HG02588 (cell line): ENCODE data around the gene ZCCHC17.
"Not testable (repeated sequence)": the region's sequence is repeated elsewhere in the genome, so short reads cannot be mapped to it uniquely, and the experiment has no call there.

ENCODE experiments used
- ATAC-seq: cut with Tn5 transposase; IDR thresholded peaks from one replicate; pipeline ENCODE4 v1.9.1; 2021; ENCODE audit warnings: mild to moderate bottlenecking, moderate library complexity; ENCODE audit not compliant: unreplicated experiment

Gene ZCCHC17

DNA sequence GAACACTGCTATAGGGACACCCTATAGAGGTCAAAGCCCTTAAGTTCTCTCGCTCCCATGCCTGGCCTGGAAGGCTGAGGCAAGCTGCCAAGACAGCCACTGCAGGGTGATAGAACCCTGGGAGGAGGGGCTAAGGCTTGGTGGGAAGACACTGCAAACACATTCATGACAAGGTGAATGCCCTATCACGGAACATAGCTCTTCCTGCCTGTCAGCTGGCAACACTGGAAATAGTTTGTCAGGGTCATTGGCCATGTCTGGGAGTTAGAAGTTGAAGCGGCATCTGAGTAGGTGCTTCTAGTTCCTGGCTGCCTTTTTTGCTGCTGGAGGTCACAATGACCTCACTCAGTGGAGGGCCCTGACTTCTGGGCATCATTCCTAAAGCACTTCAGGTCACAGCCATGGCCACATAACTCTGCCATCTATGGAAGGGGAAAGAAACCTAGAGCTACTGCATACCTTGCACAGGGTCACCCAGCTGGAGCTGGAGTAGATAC lies 71.8 kb downstream of the ZCCHC17 start:
- ATAC-seq: no peak

DNA sequence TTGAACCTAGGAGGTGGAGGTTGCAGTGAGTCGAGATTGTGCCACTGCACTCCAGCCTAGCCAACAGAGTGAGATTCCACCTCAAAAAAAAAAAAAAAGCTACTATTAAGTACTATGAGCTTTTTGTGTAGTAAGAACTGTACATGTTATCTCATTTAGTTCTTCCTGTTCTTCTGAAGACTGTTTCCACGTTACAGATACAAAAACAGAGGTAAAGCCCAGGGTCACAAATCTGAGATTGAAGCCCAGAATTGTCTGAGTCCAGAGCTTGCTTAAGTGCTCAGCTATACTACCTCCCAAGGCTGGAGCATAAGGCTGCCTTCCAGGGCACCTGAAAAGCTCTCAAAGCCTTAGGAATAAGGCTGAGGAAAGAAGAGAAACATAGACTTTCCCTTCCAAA lies 73.2 kb downstream of the ZCCHC17 start:
- no peak for ATAC-seq

DNA sequence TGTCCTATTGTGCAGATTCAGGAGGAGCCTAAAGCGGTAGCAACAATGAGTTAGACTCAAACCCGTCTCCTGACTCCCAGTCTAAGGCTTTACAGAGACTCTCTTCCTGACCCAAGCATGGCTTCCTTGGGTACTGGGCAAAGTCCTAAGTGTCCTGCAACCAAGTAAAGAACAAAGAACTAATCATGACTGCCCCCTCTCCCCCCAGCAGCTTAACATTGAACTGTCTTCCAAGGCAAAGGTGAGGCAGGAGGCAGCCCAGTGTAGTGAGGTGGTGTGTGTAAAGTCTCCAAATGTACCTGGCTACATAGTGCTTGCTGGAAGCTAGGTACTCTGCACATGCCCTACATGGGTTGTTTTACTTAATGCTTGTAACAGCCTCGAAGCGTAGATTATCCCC lies 73.7 kb downstream of the ZCCHC17 start:
- no peak for ATAC-seq

DNA sequence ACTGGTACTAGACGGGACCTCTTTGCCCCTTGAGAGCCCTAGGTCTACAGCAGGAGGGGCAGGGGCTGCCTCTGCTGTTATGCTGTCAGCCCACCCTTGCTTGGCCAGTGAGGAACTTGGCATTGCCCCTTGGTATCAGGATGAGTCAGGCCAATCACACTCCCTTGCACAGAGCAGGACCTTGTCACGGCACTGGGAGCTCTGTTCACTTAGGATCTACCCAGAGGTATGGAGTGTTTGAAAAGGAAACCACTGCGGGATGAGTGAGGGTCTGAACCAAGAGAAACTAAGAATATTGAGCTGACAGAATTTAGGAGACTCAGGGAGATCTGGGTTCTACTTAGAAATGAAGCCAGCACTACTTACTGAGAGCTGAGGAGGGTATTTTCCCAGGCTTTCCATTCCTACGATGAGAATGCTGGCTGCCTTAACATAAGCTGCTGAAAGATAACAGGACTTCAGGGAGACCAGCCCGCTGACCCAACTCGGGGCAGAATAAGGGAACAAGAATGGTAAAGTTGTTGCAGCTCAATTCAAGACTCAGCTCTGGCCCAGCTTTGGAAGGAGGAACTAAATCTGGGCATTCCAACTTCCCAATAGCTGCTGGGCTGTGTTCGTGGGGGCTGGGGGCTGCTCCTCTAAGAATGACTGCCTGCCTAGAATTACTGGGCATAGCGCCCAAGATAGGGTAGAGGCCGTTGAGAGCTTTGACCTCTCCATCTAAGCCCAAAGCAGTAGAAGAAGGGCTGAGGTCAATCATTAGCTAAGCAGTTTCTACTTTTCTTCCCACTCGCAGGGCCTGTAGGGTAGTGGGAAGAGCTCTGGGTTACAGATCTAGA lies 74.5 kb downstream of the ZCCHC17 start:
- ATAC-seq: no peak

DNA sequence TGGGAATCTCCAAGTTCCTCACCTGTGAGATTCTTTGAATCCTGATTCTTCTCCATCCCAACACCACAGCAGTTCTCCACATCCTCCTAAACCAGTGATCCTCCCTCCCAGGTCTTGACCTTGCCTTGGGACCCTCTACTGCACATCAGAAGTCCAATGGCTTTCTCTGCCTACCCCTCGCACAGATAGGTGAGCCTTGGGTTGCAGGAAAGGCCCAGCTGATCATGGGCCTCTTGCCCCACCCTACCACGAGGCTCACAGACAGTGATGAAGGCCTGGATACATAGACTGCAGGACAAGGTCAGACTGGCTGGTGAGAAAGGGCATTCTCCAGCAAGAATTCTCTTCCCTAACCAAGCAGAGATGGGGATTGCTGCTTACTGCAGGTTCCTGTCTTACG lies 75.2 kb downstream of the ZCCHC17 start:
- ATAC-seq: no peak

DNA sequence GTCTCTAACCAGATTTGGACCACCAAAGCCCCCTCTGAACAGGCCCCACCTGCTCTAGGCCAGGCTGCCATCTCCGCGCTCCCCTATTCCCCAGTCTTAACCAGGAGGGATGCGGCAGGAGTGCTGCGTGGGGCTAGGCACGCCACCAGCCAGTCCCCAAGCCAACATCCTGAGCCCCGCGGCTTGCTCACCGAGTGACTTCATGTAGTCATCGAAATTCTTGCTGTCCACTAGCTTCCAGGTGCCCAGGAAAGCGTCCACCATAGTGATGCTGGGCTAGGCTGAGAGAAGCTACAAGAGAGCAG lies 75.9 kb downstream of the ZCCHC17 start:
- ATAC-seq: no peak

DNA sequence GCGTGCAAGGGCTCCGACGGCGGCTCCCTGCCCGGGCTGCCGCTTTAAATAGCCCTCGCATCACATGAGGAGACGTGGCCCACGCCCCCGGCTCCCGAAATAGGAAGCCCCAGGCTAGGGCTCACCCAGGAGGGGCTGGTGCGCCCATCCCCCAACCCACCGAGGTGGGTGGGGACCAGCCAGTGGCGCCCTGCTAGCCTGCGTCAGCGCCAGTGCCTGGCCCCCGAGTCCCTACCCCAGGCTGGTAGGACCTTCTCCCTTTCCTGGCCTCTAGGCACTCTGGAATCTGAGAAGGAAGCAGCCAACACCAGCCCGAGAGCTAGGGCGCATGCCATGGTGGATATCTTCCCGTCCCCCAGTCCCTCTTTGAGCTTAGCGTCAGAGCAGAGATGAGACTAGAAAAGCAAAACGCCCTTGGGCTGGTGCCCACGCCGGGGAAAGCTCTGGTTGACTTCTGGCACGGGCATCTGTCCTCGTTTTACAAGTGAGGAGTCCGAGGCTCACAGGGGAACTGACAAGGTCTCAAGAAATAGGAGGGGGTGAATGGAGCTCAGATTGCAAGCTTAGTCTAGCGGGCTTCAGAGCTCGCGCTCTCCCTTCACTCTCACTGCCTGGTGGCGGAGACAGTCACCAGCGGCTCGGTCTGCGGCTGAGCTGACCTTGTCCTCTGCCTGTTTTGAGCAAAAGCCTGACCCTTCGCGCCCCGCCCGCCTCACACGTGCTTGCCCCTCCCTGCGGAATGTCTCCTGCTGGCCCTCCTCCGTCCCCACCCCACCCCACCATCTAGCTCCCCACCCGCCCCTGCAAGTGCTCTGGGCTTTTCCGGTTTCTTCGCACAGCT lies 76.4 kb downstream of the ZCCHC17 start, which contains the start of gene FABP3:
TSS of gene FABP3 (minus strand) at position 21 of the 841 bp plus-strand sequence. CDS start 62 bp downstream, outside the sequence.
- ATAC-seq: no peak

DNA sequence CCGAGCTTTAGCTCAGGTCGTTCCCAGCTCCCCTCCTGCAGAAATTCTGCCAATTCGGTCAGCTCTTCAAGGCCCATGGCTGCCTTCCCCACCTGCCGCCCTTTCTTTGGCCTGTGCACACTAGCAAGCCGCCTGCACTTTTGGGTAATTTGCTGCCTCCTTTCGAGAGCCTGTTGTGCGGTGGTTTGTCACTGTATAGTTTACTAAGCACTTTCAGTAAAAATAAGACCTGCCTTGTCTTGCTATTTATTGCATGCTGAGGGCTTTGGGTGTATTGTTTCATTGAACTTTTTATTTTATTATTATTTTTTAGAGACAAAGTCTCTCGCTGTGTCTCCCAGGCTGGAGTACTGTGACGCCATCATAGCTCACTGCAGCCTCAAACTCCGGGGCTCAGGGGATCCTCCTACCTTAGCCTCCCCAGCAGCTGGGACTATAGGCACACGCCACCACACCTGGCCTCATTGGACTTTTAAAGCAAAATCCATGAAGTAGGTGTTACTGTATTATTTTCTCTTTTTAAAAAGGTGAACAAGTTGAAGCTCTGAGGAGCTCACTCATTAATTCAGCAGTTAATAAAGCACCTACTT lies 77.2 kb downstream of the ZCCHC17 start:
- no peak for ATAC-seq

DNA sequence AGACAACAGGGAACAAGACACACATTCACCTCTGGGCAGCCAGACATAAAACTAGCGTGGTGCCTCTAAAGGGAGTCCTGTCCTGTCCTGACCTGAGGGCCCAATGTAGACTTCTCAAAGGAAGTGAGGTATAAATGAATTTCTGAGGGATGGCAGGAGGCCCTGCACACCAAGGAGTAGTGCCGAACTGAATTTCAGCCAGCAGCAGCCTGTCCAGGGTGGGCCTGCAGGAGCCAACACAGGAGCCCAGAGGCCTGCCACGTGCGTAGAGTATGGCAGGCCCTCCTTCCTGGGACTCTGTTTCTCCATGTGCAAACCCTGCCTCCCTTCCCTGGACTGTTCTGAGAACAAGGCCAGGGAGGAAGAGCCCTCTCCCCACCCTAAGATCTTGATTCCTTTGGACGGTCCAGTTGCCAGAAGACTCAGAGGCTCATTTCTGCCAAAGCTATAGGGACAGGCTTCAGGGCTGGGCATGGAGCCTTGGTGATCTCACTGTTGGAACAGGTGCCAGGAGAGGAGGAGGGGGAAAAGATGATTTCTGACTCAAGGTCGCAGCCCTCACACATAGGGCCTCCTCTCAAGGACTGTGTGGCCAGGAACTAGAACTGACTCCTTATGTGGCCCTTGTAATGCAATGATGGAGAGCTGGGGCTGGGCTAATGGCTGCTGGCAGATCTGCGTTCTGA lies 77.8 kb downstream of the ZCCHC17 start:
- ATAC-seq: no peak

DNA sequence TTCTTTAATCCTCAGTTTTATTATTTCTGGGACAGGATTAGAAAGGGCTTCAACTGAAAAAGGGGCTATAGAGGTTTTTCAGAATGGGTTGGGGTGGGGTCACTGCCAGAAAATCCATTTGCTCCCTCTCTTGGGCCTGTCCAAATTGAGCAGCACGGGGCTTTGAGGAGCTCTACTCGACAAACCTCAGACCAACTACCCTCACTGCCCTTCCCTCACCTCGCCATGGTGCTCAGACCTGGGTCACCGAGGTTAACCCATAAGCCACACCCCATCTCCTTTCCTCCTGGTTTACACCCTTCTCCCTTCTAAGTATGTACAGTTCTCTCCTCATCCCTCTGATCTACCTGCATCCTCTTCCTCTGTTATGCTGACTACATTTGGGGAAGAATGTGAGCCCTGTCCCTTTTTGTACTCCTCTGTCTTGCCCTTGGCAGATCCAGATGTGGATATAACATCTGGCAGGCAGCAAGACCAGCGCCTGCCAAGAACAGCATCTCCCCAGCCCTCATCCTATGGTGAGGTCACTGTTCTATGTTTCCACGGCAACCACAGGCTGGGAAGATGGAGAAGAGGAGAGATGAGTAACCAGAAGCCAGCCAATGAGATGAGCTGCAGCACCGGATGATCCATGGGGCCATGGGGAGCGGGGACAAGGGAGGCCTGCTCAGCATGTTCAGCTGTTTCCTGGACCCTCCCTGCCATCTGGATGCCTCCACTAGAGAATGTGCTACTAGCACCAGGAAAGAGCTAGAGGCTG lies 79.7 kb downstream of the ZCCHC17 start:
- no peak for ATAC-seq

DNA sequence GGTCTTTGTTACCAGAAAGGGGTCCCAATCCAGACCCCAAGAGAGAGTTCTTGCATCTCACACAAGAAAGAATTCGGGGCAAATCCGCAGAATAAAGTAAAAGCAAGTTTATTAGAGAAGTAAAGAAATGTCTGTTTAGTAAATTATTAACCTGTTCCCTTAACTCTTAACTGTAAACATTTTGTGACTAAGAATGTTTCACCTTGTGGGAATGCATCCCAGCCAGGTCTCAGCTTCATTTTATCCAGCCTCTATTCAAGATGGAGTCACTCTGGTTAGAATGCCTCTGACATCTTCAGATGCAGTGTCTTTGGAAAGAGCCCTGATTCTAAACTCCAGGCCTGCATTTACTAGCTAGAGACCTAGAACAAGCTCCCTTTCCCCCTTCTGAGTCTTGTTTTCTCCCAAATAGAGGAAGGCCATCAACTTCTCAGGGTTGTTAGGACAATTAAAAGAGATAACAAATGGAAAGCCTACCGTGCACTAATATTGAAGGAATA lies 80.6 kb downstream of the ZCCHC17 start:
- ATAC-seq: no peak

DNA sequence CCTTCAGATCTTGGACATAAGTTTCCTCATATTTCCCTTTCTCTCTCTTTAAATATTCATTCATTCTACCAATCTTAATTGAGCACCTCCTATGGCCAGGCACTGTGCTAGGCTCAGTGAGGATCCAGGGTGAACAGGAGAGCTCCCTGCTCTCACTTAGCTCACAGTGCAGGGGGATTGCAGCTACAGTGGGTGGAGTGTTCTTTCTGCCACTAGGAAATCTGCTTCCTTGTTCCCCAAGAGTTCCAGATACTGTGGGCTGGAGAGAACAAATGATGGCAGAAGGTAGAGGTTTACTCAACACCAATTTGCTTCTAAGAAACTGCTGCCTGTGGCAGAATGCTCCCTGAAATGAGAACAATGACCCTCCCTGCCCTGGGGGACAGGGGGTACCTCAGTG lies 81.2 kb downstream of the ZCCHC17 start:
- ATAC-seq: no peak

DNA sequence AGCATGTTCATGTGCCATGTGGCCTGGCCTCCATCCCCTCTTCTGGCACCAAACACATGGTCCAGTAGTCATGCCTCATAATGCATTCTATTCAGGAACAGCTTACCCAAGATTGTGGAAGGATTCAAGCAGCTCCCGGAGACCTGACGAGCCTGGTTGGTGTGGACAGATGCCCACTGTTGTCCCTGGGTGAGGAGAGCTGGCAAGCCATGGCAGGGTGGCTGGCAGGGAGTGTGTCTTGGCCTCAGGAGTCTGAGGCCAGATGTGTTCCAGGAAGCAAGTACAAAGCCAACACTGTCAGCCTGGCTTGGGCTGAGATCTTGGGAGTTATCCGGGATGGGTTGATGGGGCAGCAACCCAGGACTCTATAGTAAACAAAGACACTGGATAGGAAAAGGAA lies 83.3 kb downstream of the ZCCHC17 start:
- ATAC-seq: no peak

DNA sequence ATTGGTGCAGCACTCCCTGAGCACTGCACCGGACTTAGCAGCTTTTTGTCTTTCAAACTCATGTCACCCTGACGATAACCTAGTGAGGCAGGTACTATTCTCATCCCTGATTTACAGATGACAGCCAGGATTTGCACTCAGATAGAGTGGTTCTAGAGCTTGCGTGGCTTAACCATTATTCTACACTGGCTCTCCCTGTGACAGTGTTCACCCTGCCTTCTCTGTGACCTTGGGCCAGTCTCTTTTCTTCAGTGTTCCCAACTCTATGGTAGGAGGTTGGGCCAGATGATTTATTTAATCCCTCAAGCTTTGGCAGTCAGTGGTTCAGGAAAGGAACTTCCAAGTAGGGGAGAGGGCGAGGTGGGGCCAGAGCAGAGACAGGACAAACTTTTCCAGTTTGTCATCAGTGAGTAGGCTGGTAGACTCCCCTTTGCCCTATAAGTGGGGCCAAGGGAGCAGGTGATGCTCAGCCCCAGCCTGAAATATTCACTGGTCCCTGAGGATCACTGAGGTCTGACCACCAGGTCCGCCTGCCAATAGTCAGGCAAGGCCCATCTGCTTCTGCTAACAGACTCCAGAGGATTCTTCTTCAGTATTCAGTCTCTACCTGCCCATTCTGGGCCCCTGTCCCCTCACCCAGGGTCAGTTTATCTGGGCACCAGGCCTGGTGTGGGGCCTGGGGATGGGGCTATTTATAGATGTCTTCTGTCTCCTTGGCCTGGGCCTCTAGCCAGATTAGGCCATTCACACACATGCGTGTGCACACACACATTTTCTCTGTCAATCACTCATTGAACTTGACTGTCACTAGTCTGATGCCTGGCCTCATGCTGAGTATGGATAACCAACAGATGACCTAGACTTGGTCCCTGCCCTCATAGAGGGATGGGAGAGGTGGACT lies 84.8 kb downstream of the ZCCHC17 start:
- no peak for ATAC-seq

DNA sequence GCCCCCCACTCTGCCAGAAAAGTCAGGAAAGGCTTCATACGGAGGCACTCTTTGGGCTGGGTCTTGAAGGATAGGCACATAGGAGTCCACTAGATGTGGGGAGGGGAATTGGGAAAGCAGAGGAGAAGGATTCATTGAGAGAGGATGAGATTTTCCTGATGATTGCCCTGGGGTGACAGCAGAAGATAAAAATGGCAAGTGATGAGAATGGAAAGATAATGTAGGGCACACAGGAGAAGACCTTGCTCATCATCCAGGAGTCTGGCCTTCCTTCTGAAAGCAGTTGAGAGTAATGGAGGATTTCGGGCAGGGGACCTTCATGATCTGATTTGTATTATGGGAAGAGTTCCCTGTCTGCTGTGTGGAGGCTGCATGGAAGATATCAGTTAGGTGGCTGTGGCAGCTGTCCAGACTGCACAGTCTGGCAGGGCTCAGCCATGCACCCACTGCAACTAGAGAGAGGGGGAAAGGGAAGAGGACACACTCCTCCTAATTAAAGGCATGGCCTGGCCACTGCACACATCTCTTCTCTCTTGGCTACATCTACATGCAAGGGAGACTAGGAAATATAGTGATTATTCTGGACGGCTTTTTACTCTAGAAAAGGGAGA lies 85.7 kb downstream of the ZCCHC17 start:
- no peak for ATAC-seq

DNA sequence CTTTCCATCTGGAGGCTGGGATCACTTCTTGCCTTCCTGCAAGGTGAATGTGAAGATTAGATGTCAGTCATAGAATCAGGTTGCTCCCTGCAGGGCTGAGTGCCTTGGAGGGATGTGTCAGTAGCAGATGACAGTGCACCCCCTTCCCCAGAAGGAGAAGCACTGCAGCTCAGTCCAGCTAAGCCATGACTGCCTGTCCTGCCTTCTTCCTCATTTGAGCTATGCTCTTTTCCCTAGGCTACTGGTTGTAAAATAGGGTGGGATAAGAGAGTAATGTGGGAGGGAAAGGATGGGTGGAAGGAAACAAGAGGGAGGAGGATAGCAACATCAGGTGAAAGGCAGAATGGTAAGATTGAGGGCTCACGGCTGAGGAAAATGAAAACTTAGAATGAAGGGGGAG lies 87.1 kb downstream of the ZCCHC17 start:
- no peak for ATAC-seq

DNA sequence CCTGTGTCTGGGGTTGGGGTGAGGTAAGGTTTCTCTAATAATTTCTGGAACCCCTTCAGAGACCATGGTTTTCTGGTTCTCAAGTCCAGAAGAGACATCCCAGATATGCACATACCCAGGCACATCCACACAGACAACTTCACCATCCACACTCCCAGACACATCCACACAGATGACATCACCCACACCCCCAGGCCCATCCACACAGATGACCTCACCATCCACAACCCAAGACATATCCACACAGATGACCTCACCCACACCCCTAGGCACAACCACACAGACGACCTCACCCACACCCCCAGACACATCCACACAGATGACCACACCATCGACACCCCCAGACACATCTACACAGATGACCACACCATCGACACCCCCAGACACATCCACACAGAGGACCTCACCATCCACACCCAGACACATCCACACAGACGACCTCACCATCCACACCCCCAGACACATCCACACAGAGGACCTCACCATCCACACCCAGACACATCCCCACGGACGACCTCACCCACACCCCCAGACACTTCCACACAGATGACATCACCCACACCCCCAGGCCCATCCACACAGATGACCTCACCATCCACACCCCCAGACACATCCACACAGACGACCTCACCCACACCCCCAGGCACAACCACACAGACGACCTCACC lies 89.9 kb downstream of the ZCCHC17 start:
- not testable (repeated sequence) for ATAC-seq

DNA sequence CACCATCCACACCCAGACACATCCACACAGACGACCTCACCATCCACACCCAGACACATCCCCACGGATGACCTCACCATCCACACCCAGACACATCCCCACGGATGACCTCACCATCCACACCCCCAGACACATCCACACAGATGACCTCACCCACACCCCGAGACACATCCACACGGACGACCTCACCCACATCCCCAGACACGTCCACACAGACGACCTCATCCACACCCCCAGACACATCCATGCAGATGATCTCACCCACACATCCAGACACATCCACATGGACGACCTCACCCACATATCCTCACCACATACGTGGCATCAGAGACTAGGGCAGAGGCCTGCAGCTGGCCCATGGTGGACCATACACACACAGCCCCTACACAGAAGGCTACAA lies 90.8 kb downstream of the ZCCHC17 start:
- no peak for ATAC-seq
